Sigmoid colon (tissue), 7 donors: ENCODE measurements around the gene TBCD. TPM values are rescaled to one million over a fixed set of nuclear protein-coding genes. Genes with fewer than 3 reads are reported as not detected.
A peak's percentile ranks its signal among the peaks of the same experiment; 100 is the strongest.

Experiments used
- DNase-seq: peaks from one replicate; pipeline ENCODE4 v3.0.0-alpha.2; 2019
- H3K27ac ChIP-seq, 4 donors: fragments of 200-600 bp; sonication (generic); one replicate each; pipeline ENCODE4 v1.5.1; 2016 to 2019; ENCODE audit warnings: mild to moderate bottlenecking in 1 of 4
- H3K27me3 ChIP-seq, 3 donors: fragments of 200-600 bp; sonication (generic); one replicate each; pipeline ENCODE4 v1.5.1; 2019; ENCODE audit warnings: mild to moderate bottlenecking in 1 of 3
- H3K36me3 ChIP-seq, 4 donors: fragments of 200-600 bp; sonication (generic); one replicate each; pipeline ENCODE4 v1.5.1; 2016 to 2019
- H3K4me1 ChIP-seq, 4 donors: fragments of 200-600 bp; sonication (generic); one replicate each; pipeline ENCODE4 v1.5.1; 2017 to 2019
- H3K4me3 ChIP-seq, 4 donors: fragments of 200-600 bp; sonication (generic); one replicate each; pipeline ENCODE4 v1.5.1; 2017 to 2019; ENCODE audit warnings: mild to moderate bottlenecking in 2 of 4, moderate library complexity in 1 of 4
- H3K9me3 ChIP-seq, 4 donors: fragments of 200-600 bp in 3 of 4; sonication (generic) in 3 of 4; one replicate each; pipeline versions ENCODE4 v1.5.1 to v1.6.1; 2013 to 2019
- EP300 ChIP-seq, 4 donors: sonication (generic); formaldehyde crosslinking; IDR thresholded peaks; one replicate each; pipeline ENCODE4 v1.6.1; 2017; ENCODE audit warnings: antibody characterized with exemption in 4 of 4
- POLR2A ChIP-seq, 2 donors: fragments of 450-650 bp; IDR thresholded peaks; one replicate each; pipeline ENCODE4 v1.6.1; 2016; ENCODE audit warnings: antibody characterized with exemption in 2 of 2, mild to moderate bottlenecking in 2 of 2, moderate library complexity in 2 of 2
- POLR2AphosphoS5 ChIP-seq, 4 donors: sonication (generic); formaldehyde crosslinking; IDR thresholded peaks; one replicate each; pipeline ENCODE4 v1.6.1; 2017; ENCODE audit warnings: antibody characterized with exemption in 4 of 4
- WGBS, 2 donors: extraction: QIAGEN DNeasy Blood & Tissue Kit; methylation state at CpG; one replicate each; pipeline ENCODE4 v1.1.7; 2013; 5-methylcytosine and 5-hydroxymethylcytosine counted together
- intact Hi-C: fragments of 100-400 bp; cut with DNase I; formaldehyde crosslinking; loops from one replicate; pipeline ENCODE4 v1.15.1; 2023
- polyA plus RNA-seq, 3 donors: library from polyadenylated mRNA; stranded (reverse); fragments of 200-250 nt; gene quantifications; one replicate each; pipeline ENCODE4 v1.2.3, GENCODE V29; 2013
- total RNA-seq, 4 donors: library from RNA; depleted of rRNA; stranded (reverse); fragments of >200 nt; gene quantifications; one replicate each; pipeline ENCODE4 v1.1.0, GENCODE V29; 2016
- TF ChIP-seq, protein P1 (sequence below), 4 experiments: fragments of 450-650 bp in 3 of 4; fragments of 200-600 bp in 1 of 4; IDR thresholded peaks; one replicate each; pipeline ENCODE4 v1.5.1; 2016 to 2019; ENCODE audit warnings: antibody characterized with exemption in 4 of 4, mild to moderate bottlenecking in 3 of 4, moderate library complexity in 2 of 4
- donor health status: healthy with polysubstance abuse.
- donor health status: Bipolar disorder and iron deficiency.
- donor health status: healthy.

TBCD gene
- total and polyA plus RNA-seq, 7 donors = 11.1 to 77.4 (median 34.2) TPM

DNA sequence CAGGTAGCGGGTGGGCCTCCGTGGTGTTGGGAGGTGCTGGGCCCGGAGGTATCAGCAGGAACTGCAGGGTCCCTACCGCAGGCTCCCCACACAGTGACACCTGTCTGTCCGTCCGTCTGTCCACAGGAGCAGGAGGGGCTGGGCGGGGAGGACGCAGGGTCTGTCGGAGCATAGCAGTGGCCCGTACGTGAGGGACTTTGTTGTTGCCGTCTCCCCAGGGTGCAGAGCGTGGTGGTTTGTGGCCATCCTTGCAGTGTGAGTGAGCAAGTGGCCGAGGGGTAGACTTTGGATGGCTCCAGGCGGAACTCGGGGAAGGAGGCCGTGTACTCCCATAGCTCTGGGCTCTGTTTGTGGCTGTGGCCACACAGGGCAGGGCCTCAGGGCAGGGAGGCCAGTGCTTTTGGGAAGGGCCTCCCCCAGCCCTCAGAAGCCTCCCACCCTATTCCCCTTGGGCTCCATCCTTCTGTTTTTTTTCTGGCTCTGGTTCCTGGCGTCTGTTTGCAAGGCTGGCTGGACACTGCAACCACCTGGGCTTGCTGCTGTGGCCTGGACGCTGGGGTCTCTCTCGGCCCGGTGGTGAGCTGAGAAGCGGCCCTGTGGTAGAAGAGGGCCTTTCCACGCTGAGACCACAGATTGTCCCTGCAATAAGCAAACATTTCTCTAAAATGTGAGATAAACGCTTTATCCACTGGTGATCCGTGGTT lies 128.9 kb downstream of the TBCD start:
- intact Hi-C loops = no loop called here
- no peaks in the 10 kb centered on the region for H3K36me3 ChIP-seq

DNA sequence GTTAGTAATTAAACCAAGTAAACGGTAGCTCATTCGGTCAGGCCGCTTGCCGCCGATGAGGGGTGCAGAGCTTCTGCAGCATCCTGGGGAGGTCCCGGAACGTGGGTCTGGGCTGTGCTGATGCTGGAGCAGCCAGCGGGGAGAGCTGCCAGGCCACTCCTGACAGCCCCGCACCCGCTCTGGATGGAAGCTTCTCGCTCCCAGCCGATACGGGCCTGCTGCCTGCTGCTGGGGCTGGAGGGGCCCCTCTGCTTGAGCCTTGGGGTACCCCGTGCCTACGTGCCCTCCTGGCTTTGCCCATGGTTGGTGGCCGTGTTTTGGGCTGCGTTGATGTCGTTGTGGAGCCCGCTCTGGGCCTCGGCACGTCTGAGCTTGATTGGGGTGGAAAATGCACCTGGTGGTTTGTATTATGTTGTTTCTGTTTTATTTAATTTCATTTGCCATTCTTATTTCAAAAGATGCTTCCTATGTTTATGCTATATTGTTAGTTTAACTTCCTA lies 129.5 kb downstream of the TBCD start:
- Histone ChIP-seq H3K9me3 (no peaks in the 10 kb centered on the region), H3K4me3 (no peak overlapping the region), H3K36me3 (no peaks in the 10 kb centered on the region), H3K27ac (peak overlapping the region in 2 of 4 donors; percentile 7 to 57), H3K27me3 (no peaks in the 10 kb centered on the region), H3K4me1 (peaks cover 0 to 40% (median 31%) of the 10 kb centered on the region in 4 donors)
- no peak for DNase-seq
- WGBS, 2 donors = 84 to 90% methylated on average over 21 of the region's 21 CpGs
- intact Hi-C loops = no loop called here
- TF ChIP-seq EP300 (IDR thresholded peaks at IDR 0.05) (no peak), POLR2A (IDR thresholded peaks at IDR 0.05) (no peak), POLR2AphosphoS5 (IDR thresholded peaks at IDR 0.05) (no peak)
- TF ChIP-seq, protein P1, sequence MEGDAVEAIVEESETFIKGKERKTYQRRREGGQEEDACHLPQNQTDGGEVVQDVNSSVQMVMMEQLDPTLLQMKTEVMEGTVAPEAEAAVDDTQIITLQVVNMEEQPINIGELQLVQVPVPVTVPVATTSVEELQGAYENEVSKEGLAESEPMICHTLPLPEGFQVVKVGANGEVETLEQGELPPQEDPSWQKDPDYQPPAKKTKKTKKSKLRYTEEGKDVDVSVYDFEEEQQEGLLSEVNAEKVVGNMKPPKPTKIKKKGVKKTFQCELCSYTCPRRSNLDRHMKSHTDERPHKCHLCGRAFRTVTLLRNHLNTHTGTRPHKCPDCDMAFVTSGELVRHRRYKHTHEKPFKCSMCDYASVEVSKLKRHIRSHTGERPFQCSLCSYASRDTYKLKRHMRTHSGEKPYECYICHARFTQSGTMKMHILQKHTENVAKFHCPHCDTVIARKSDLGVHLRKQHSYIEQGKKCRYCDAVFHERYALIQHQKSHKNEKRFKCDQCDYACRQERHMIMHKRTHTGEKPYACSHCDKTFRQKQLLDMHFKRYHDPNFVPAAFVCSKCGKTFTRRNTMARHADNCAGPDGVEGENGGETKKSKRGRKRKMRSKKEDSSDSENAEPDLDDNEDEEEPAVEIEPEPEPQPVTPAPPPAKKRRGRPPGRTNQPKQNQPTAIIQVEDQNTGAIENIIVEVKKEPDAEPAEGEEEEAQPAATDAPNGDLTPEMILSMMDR (IDR thresholded peaks at IDR 0.05) = no peak

More for the DNA sequence above, 128.9 kb downstream of the TBCD start:
- Histone ChIP-seq H3K4me3 (no peak overlapping the region), H3K27me3 (no peaks in the 10 kb centered on the region), H3K9me3 (no peaks in the 10 kb centered on the region), H3K4me1 (peaks cover 0 to 46% (median 37%) of the 10 kb centered on the region in 4 donors), H3K27ac (peak overlapping the region in 1 of 4 donors; percentile 7)
- peak; percentile 59 for DNase-seq
- TF ChIP-seq EP300 (IDR thresholded peaks at IDR 0.05) (no peak), POLR2AphosphoS5 (IDR thresholded peaks at IDR 0.05) (no peak), POLR2A (IDR thresholded peaks at IDR 0.05) (no peak)
- TF ChIP-seq, protein P1 (IDR thresholded peaks at IDR 0.05) = no peak
- 91 to 94% methylated on average over 25 of the region's 25 CpGs for WGBS, 2 donors

DNA sequence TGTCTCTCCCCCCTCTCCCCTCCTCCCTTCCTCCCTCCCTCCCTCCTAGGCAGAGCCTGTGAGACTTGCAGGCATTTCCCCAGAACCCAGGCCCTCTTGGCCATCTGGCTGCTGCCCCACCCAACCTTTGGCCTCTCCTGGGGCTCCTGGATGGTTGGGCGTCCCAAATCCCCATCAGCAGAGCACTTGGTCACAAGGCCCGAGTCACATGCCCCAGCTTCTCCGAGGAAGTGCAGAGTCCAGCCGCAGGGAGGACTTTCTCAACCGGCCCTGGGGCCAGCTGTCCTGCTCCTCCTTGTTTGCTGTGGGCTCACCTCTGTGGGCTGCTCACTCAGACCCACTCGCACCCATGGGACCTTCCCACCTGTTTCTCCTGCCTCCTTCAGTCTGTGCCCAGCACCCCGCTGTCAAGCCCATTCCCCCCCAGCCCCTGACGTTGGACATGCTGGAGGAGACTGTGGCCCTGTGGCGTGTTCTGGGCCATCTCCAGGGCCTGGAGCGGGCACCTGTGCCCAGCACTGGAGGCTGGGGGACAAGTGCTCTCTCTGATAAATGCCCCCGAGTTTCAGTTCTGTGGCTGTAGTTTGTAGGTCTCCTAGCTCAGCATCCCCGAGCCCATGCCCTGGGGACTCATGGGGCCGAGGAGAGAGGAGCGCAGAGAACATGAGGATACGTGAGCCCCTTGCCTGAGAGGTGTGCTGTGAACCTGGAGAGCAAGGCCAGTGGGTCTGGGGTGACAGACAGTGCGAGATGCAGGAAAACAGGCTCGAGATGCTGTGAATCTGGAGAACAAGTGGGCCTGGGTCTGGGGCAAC lies 130.2 kb downstream of the TBCD start:
- H3K9me3 ChIP-seq = no peaks in the 10 kb centered on the region
- peak in 1 of 4 donors; percentile 33 for TF ChIP-seq POLR2AphosphoS5 (IDR thresholded peaks at IDR 0.05)
- no peak for TF ChIP-seq POLR2A (IDR thresholded peaks at IDR 0.05)
- TF ChIP-seq, protein P1 (IDR thresholded peaks at IDR 0.05) = no peak
- WGBS, 2 donors = 64 to 78% methylated on average over 17 of the region's 17 CpGs
- peaks cover 0 to 33% (median 25%) of the 10 kb centered on the region in 4 donors for H3K4me1 ChIP-seq
- H3K4me3 ChIP-seq = no peak overlapping the region
- no peaks in the 10 kb centered on the region for H3K36me3 ChIP-seq
- H3K27ac ChIP-seq = peak overlapping the region; percentile 23 to 58 (median 46)
- intact Hi-C loops = no loop called here
- H3K27me3 ChIP-seq = no peaks in the 10 kb centered on the region
- DNase-seq = peak; percentile 89

DNA sequence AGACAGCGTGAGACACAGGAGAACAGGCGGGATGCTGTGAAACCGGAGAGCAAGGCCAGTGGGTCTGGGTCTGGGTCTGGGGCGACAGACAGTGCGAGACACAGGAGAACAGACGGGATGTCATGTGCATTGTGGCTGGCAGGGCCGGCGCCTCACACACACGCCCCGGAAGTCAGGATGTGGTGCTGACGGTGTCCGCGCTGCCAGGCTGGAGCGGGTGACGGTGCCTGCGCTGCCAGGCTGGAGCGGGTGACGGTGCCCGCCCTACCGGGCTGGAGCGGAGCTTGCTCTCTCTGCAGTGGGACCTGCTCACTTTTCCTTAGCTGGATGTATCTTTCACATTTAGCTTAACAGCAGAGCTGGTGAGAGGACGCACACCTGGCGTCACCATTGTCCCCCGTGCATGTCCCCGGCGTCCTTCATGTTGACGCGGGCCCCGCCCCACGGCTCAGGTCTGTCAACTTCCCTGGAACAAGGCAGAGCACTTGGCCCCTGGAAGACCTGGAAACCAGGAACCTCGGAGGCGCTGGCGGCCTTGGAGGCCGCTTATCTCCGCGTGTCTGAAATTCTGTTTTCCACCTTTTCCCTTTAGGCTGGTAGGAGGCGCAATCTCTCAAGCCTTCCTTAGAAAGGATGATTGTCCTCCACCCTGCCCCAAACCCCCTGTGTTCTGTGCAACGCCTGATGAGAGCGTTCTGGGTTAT lies 131.0 kb downstream of the TBCD start:
- intact Hi-C loops = no loop called here
- 22 to 62% methylated on average over 39 of the region's 39 CpGs for WGBS, 2 donors
- no peaks in the 10 kb centered on the region for H3K9me3 ChIP-seq
- peak overlapping the region in 3 of 4 donors; percentile 23 to 58 (median 35) for H3K27ac ChIP-seq
- H3K4me3 ChIP-seq = no peak overlapping the region
- peaks cover 0 to 28% (median 19%) of the 10 kb centered on the region in 4 donors for H3K4me1 ChIP-seq
- TF ChIP-seq EP300 (IDR thresholded peaks at IDR 0.05) = no peak
- no peak for TF ChIP-seq POLR2A (IDR thresholded peaks at IDR 0.05)
- TF ChIP-seq POLR2AphosphoS5 (IDR thresholded peaks at IDR 0.05) = no peak
- TF ChIP-seq, protein P1 (IDR thresholded peaks at IDR 0.05) = no peak
- no peaks in the 10 kb centered on the region for H3K27me3 ChIP-seq
- H3K36me3 ChIP-seq = no peaks in the 10 kb centered on the region
- DNase-seq = no peak
